Stimulated activated CD8-positive, alpha-beta memory T cell treated with anti-CD3 and anti-CD28 coated beads, Interleukin-12 subunit alpha, Interleukin-12 subunit beta, amount 100 ng/mL, for 1 hour (primary cell): Measurements from ENCODE around the gene SDK1.
"Not testable (repeated sequence)": the region's sequence is repeated elsewhere in the genome, so short reads cannot be mapped to it uniquely, and the experiment has no call there.

Experiments used
- DNase-seq: peaks from one replicate; pipeline ENCODE4 v3.0.0-alpha.2; 2020; ENCODE audit warnings: low read depth

SDK1 gene

DNA sequence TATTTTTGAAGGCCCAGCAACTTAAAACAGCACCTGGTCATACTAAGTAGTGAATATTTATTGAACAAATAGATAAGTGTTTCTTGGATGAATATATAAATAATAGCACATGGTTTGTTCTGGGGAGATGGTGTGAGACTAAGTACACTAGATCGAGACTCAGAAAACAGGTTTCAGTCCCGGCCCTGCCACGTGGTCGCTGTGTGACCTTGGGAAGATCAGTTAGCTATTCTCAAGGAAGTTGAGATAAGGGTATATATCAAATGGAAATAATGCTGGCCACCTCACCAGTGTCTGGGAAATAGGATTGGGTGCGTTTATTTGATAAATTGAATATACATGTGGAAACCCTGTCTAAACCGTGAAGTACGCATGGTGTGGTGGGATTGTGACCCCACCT lies 354.6 kb downstream of the SDK1 start:
- no peak for DNase-seq

- no peak for DNase-seq
Measured at GRCh38 chr7:3657206-3657605, 356.2 kb downstream of the SDK1 start.

- DNase-seq = no peak
Measured at GRCh38 chr7:3668743-3669142, 367.7 kb downstream of the SDK1 start.

- no peak for DNase-seq
Measured at GRCh38 chr7:3670898-3671297, 369.8 kb downstream of the SDK1 start.

GRCh38 chr7:3673524-3673923 lies 372.5 kb downstream of the SDK1 start:
- DNase-seq = peak; percentile 8

DNA sequence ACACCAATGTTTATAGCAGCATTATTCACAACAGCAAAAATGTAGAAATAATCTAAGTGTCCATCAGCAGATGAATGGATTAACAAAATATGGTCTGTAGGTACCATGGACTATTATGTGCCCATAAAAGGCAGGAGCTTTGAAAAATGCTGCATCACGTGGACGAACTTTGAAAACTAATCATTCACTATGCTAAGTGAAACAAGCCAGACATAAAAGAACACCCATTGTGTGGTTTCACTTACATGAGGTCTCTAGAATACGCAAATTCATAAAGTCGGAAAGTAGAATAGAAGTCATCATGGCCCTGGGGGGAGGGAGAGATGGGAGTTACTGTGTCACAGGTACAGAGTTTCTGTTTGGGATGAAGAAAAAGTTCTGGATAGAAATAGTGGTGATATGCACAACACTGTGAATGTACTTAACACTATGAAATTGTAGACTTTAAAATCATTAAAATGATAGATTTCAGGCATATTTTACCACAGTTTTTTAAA lies 377.3 kb downstream of the SDK1 start:
- no peak for DNase-seq

DNA sequence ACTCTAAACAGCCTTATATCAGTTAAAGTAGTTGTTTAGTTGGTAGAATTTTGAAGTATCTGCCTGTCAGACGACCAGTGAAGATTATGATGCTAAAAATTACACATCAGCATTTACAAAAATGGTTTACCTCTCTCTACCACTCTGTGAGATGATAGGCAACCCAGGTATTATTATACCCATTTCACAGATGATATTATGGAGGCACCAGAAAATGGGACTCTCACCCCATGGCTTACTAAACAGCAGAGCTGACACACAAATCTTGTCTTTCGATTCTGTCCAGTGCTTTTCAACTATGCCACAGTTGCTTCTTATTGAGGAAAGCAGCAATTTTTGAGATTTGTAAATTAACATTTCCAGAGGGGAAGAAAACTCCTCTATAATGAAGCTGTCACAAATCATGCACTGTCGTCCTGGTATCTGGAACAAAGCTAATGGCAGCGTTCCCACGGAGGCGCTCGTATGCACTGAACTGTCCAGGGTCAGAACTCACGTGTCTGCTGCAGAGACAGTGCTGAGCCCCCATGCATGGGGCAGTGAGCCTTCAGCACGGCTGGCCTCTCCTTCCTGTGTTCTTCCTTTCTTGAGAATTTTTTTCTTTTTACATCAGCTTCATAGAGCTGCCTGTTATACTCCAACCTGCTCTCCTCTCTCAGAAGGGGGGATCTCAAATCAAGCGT lies 381.1 kb downstream of the SDK1 start:
- DNase-seq = no peak

DNA sequence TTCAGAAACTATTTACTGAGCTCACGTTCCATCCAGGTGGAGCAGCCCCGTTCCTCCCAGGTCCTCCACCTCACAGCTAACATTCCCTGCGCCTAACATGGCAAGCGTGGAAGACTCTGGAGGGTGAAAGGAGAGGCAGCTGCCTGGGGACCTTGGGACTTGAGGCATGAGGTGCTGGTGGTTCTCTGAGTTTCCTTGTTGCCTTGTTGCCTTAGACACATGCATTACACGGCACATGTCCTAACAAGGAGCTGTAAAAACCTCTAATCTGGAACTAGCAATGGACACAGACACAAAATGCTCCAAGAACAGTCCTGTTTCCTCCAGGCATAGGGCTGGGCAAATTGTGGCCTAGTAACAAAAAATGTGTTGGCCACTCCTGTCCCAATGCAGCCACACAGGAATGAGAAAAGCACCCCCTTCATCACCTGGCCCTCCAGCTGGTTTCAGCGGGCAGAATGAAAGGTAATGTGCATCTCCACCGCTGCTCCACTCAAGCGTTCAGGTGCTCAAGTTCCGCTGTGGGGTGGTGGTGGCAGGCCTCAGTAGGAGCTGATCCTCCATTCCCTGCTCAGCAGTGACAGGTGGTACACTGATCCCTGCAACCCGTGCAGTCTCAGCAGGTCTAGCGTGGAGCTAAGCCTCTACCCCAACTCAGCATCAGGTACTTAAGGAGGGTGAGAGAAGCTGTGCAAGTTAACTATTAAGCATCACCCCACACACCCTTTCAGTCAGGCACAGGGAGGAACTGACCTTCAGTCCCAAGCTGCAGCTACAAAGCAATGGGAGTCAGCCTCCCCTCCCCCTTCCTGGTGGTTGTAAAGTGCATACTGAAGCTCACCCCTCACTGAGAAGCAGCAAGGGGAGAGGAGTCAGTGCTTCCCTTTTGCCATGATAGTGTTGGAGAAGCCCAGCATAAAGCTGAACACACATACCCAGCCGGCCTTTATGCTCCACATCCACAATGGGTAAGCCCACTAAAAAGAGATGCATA lies 382.8 kb downstream of the SDK1 start:
- no peak for DNase-seq

DNA sequence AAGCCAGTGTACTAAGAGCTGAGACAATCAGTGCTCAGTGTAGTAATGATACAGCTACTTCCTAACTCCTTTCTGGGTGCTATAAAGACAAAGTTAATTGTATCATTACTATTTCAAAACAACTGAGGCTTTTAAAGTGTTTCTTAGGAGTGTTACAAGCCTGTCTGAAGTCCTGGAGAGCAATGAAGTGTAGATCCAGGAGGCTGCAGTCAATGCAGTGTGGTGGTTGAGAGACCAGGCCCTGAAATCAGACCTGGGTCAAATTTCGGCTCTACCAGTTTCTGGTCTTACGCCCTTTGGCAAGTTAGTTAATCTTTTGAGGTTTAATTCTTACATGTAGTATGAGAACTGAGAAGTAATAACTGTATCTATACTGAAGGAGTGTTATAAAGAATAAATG lies 387.0 kb downstream of the SDK1 start:
- no peak for DNase-seq

DNA sequence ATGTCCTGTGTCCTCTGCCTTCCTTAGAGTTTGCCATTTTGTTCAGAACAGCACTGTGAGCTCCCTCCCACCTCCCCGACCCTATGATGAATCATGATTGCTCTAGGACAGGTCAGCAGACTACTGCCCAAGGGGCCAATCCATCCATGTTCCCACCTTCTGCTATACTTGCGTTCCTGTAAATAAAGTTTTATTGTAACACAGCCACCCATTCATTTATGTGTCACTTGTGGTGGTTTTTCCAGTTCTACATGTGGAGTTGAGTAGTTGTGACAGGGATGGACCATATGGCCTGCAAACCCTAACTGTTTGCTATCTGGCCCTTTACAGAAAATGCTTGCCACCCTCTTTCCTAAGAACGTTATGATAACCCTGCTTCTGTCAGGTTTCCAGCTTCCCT lies 387.8 kb downstream of the SDK1 start:
- no peak for DNase-seq

- no peak for DNase-seq
Measured at GRCh38 chr7:3691478-3692158, 390.6 kb downstream of the SDK1 start.

- no peak for DNase-seq
Measured at GRCh38 chr7:3695602-3696001, 394.6 kb downstream of the SDK1 start.

GRCh38 chr7:3696113-3696512 lies 395.1 kb downstream of the SDK1 start:
- no peak for DNase-seq

- DNase-seq = no peak
Measured at GRCh38 chr7:3697472-3697871, 396.4 kb downstream of the SDK1 start.

DNA sequence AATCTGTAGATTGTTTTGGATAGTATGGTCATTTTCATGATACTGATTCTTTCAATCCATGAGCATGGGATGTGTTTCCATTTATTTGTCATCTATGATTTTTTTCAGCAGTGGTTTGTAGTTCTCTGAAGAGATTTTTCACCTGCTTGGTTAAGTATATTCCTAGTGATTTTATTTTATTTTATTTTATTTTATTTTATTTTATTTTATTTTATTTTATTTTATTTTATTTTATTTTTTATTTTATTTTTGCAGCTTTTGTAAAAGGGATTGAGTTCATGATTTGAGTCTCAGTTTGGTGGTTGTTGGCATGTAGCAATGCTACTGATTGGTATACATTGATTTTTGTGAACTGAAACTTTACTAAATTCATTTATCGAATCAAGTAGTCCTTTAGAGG lies 404.2 kb downstream of the SDK1 start:
- DNase-seq = no peak

GRCh38 chr7:3706091-3706490 lies 405.0 kb downstream of the SDK1 start:
- not testable (repeated sequence) for DNase-seq

DNA sequence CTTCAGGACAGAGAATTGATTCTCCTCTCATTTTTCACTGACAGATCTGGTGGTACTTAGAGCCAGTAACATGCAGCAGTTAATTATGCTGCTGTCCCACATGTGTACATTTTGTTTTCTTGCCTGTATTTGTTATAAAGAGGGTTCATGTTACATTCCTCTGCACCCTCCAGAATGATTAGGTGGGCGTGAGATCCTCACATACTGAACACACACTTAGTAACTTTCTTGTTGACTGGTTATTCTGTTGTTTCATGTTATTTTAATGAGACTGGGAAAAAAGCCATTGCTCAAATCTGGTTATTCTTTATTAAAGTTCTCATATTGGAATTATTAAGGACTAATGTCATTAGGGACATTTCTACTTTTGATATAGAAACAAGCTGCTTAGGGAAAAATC lies 409.1 kb downstream of the SDK1 start:
- DNase-seq = no peak

DNA sequence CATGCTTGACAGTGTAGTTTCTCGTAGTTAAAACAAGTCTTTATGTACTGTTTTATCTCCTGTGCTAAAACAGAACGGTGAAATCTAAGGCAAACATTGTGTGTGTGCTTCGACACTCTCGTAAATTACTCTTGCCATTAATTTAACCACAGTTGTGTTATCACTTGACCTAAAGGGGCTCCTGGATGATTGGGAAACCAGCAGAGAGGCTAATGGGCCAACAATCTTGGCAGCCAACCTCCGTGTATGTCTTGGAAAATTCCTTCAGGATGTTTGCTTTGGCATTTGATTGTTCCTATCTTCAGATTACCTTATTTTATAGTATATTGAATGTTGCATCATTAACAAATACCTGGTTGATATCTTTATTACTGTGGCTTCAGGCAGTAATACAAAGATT lies 409.5 kb downstream of the SDK1 start:
- DNase-seq = no peak

DNA sequence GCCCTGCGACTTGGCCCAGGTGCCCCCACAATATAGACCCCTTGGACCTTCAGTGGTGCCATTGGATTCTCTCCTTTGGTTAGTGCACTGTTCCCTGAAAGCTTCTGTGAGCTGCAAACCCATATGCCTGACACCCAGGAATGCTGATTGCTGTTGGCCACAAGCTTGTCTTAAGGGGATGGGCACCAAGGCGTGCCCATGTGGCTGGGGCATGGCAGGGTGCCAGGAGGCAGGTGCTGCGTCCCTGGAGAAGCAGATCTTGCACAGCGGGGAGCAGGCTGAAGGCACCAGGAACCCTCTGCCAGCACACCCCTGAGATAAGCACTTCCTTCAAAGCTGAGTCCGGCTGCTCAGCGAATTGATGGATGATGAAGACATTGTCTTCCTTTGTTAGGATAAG lies 411.8 kb downstream of the SDK1 start:
- no peak for DNase-seq

GRCh38 chr7:3721422-3721821 lies 420.4 kb downstream of the SDK1 start:
- no peak for DNase-seq

DNA sequence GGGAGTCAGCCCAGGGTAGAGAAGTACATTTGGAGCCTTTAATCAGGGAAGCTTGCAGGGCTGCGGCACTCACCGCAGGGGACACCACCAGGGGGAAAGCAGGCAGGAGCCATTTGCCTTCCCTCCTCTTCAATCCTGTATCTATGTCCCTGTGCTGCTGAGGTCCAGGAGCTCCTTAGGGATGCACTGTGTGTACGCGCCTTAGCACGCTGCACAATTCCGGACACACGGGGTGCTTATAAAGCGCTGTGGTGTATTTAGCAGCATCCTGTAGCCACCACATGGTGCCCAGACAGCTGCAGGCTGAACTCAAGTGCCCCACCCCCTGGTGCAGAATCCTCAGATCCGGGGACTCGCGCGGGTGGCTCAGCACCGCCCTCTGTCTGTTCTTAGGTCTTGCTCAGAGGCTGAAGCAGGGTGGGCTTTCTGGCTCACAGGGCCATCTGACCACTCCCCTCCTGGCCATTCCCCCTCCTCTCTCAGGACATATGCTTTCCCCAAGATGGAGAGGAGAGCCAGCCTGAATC lies 421.4 kb downstream of the SDK1 start:
- DNase-seq = no peak
